A549 (cell line): ENCODE measurements around the gene ALDH2.
A peak's percentile ranks its signal among the peaks of the same experiment; 100 is the strongest.

Source experiments
- CEBPB ChIP-seq, 2 experiments: fragments of >200 bp in 1 of 2; sonication (Bioruptor Twin) in 1 of 2; formaldehyde crosslinking in 1 of 2; IDR thresholded peaks; 2 replicates each; pipeline ENCODE4 v1.6.1; 2012 to 2016
- CTCF ChIP-seq: fragments of >200 bp; sonication (Bioruptor Twin); formaldehyde crosslinking; IDR thresholded peaks from 3 replicates; pipeline ENCODE4 v1.5.1; 2016
- EP300 ChIP-seq, 2 experiments: fragments of >200 bp; sonication (Bioruptor Twin); formaldehyde crosslinking; IDR thresholded peaks; 2 replicates in 1 of 2; 3 replicates in 1 of 2; pipeline ENCODE4 v1.6.1; 2016 to 2017
- FOSL2 ChIP-seq, 2 experiments: fragments of 450-650 bp in 1 of 2; fragments of >200 bp in 1 of 2; sonication (Bioruptor Twin) in 1 of 2; formaldehyde crosslinking; IDR thresholded peaks; 2 replicates each; pipeline versions ENCODE4 v1.5.0 to v1.6.1; 2016 to 2020; ENCODE audit warnings: mild to moderate bottlenecking in 1 of 2, moderate library complexity in 1 of 2
- HDAC2 ChIP-seq: fragments of 200-600 bp; sonication (generic); IDR thresholded peaks from 2 replicates; pipeline ENCODE4 v1.6.1; 2016
- KDM5A ChIP-seq: fragments of 200-600 bp; sonication (generic); IDR thresholded peaks from 2 replicates; pipeline ENCODE4 v1.6.1; 2016; ENCODE audit warnings: antibody characterized with exemption, mild to moderate bottlenecking
- MAFK ChIP-seq: fragments of 450-650 bp; IDR thresholded peaks from 2 replicates; pipeline ENCODE4 v1.6.1; 2014; ENCODE audit not compliant: partially characterized antibody
- NFE2L2 ChIP-seq: fragments of 150-350 bp; conservative IDR thresholded peaks from 2 replicates; pipeline ENCODE4 v1.6.1; 2014; ENCODE audit warnings: low read length
- POLR2A ChIP-seq: IDR thresholded peaks from 2 replicates; pipeline ENCODE4 v1.6.1; 2012; ENCODE audit warnings: mild to moderate bottlenecking, low read length
- POLR2AphosphoS2 ChIP-seq: conservative IDR thresholded peaks from 2 replicates; pipeline ENCODE4 v1.6.1; 2012; ENCODE audit warnings: low read length, improper control_type of control experiment, inconsistent platforms
- RAD21 ChIP-seq, 2 experiments: fragments of >200 bp in 1 of 2; sonication (Bioruptor Twin) in 1 of 2; formaldehyde crosslinking in 1 of 2; IDR thresholded peaks in 1 of 2; conservative IDR thresholded peaks in 1 of 2; 2 replicates in 1 of 2; 3 replicates in 1 of 2; pipeline ENCODE4 v1.6.1; 2012 to 2018; ENCODE audit warnings: inconsistent platforms in 1 of 2
- USF2 ChIP-seq: fragments of 450-650 bp; IDR thresholded peaks from 2 replicates; pipeline ENCODE4 v1.6.1; 2014; ENCODE audit warnings: antibody characterized with exemption

GRCh38 chr12:111841236-111841749 is 74.6 kb downstream of the ALDH2 start:
- no peak for TF ChIP-seq RAD21 (conservative IDR thresholded peaks at IDR 0.05 in 1 of 2, IDR thresholded peaks at IDR 0.05 in 1 of 2)
- no peak for TF ChIP-seq USF2
- no peak for TF ChIP-seq CTCF
- TF ChIP-seq MAFK = no peak
- TF ChIP-seq POLR2AphosphoS2 = no peak
- TF ChIP-seq EP300 (IDR thresholded peaks at IDR 0.05) = no peak
- TF ChIP-seq KDM5A = peak; percentile 48; the same call in 1 of the 2 replicates
- TF ChIP-seq POLR2A = no peak
- TF ChIP-seq CEBPB (IDR thresholded peaks at IDR 0.05) = no peak
- no peak for TF ChIP-seq FOSL2 (IDR thresholded peaks at IDR 0.05)
- TF ChIP-seq FOSL2 (CRISPR knock-in tag; IDR thresholded peaks at IDR 0.05) = no peak
- no peak for TF ChIP-seq HDAC2
- no peak for TF ChIP-seq NFE2L2
